Esophagus muscularis mucosa (tissue), 4 donors: ENCODE measurements around the gene MID1. TPM values are rescaled to one million over a fixed set of nuclear protein-coding genes. Genes with fewer than 3 reads are reported as not detected.

Experiments used
- DNase-seq: peaks from one replicate; pipeline ENCODE4 v3.0.0-alpha.2; 2017; ENCODE audit errors: extremely low spot score
- H3K27ac ChIP-seq, 4 donors: fragments of 200-600 bp; sonication (generic); replicated peaks in 1 of 4; 1 replicate in 3 of 4; 2 replicates in 1 of 4; pipeline ENCODE4 v1.5.1; 2016 to 2019; ENCODE audit warnings: mild to moderate bottlenecking in 1 of 4
- H3K27me3 ChIP-seq, 4 donors: fragments of 200-600 bp; sonication (generic); one replicate each; pipeline versions ENCODE4 v1.5.1 to v1.6.0; 2016 to 2019
- H3K36me3 ChIP-seq, 4 donors: fragments of 200-600 bp; sonication (generic); one replicate each; pipeline ENCODE4 v1.5.1; 2016 to 2019
- H3K4me1 ChIP-seq, 4 donors: fragments of 200-600 bp; sonication (generic); one replicate each; pipeline ENCODE4 v1.5.1; 2016 to 2019
- H3K4me3 ChIP-seq, 4 donors: fragments of 200-600 bp; sonication (generic); 1 replicate in 2 of 4; 2 replicates in 2 of 4; pipeline ENCODE4 v1.5.1; 2016 to 2019; ENCODE audit warnings: mild to moderate bottlenecking in 4 of 4, moderate library complexity in 1 of 4
- H3K9me3 ChIP-seq, 4 donors: fragments of 200-600 bp; sonication (generic); 1 replicate in 3 of 4; 2 replicates in 1 of 4; pipeline ENCODE4 v1.5.1; 2016 to 2019
- CTCF ChIP-seq, 3 experiments: fragments of 200-600 bp in 2 of 3; fragments of 450-650 bp in 1 of 3; sonication (generic) in 2 of 3; IDR thresholded peaks; one replicate each; pipeline ENCODE4 v1.5.1; 2017 to 2019; ENCODE audit warnings: antibody characterized with exemption in 3 of 3, mild to moderate bottlenecking in 2 of 3, moderate library complexity in 1 of 3
- EP300 ChIP-seq: sonication (generic); formaldehyde crosslinking; IDR thresholded peaks from one replicate; pipeline ENCODE4 v1.6.1; 2017; ENCODE audit warnings: antibody characterized with exemption
- POLR2A ChIP-seq: fragments of 450-650 bp; IDR thresholded peaks from one replicate; pipeline ENCODE4 v1.6.1; 2017; ENCODE audit warnings: antibody characterized with exemption, moderate library complexity, mild to moderate bottlenecking, low read depth
- POLR2AphosphoS5 ChIP-seq, 2 donors: sonication (generic); formaldehyde crosslinking; IDR thresholded peaks; one replicate each; pipeline ENCODE4 v1.6.1; 2017; ENCODE audit warnings: antibody characterized with exemption in 2 of 2
- WGBS: methylation state at CpG from one replicate; pipeline ENCODE4 v1.1.5; 2018; 5-methylcytosine and 5-hydroxymethylcytosine counted together
- intact Hi-C: fragments of 100-400 bp; cut with DNase I; formaldehyde crosslinking; loops from one replicate; pipeline ENCODE4 v1.15.1; 2023
- total RNA-seq, 4 donors: library from RNA; depleted of rRNA; stranded (reverse); fragments of >200 nt; gene quantifications; one replicate each; pipeline versions ENCODE4 v1.1.0 to v1.2.1, GENCODE V29; 2016

Gene MID1
- total RNA-seq, 4 donors from 2014 or later = 11.2 to 22.0 (median 16.2) TPM

GRCh38 chrX:10496345-10496965 is 123.9 kb downstream of the MID1 start:
- intact Hi-C loops = no loop called here
- no peak for TF ChIP-seq CTCF (IDR thresholded peaks at IDR 0.05)
- no peak for TF ChIP-seq POLR2A
- no peak for TF ChIP-seq POLR2AphosphoS5 (IDR thresholded peaks at IDR 0.05)
- no peak for TF ChIP-seq EP300
- no peaks in the 10 kb centered on the region for H3K36me3 ChIP-seq
- H3K4me1 ChIP-seq = peaks cover 0 to 3% (median under 1%) of the 10 kb centered on the region in 4 donors
- no peaks in the 10 kb centered on the region for H3K27me3 ChIP-seq
- H3K9me3 ChIP-seq = no peaks in the 10 kb centered on the region
- H3K4me3 ChIP-seq = no peak overlapping the region
- no peak for DNase-seq
- peak overlapping the region in 1 of 4 donors; percentile 18 for H3K27ac ChIP-seq

- H3K9me3 ChIP-seq = no peaks in the 10 kb centered on the region
- no peak overlapping the region for H3K27ac ChIP-seq
- no peak overlapping the region for H3K4me3 ChIP-seq
- H3K27me3 ChIP-seq = no peaks in the 10 kb centered on the region
- no peak for DNase-seq
- no peaks in the 10 kb centered on the region for H3K36me3 ChIP-seq
- WGBS = 79% methylated on average over 3 of the region's 3 CpGs
- intact Hi-C loops = no loop called here
- peaks cover 0 to 3% (median 0%) of the 10 kb centered on the region in 4 donors for H3K4me1 ChIP-seq
- no peak for TF ChIP-seq POLR2AphosphoS5 (IDR thresholded peaks at IDR 0.05)
- no peak for TF ChIP-seq POLR2A
- no peak for TF ChIP-seq EP300
- TF ChIP-seq CTCF (IDR thresholded peaks at IDR 0.05) = no peak
Measured at GRCh38 chrX:10495677-10496076, 124.7 kb downstream of the MID1 start.

- H3K27ac ChIP-seq = no peak overlapping the region
- H3K36me3 ChIP-seq = no peaks in the 10 kb centered on the region
- no peaks in the 10 kb centered on the region for H3K9me3 ChIP-seq
- TF ChIP-seq POLR2AphosphoS5 (IDR thresholded peaks at IDR 0.05) (no peak), CTCF (IDR thresholded peaks at IDR 0.05) (no peak), POLR2A (no peak), EP300 (no peak)
- H3K4me3 ChIP-seq = no peak overlapping the region
- intact Hi-C loops = no loop called here
- no peaks in the 10 kb centered on the region for H3K27me3 ChIP-seq
- peaks cover 0 to 3% (median 0%) of the 10 kb centered on the region in 4 donors for H3K4me1 ChIP-seq
- no peak for DNase-seq
Measured at GRCh38 chrX:10492250-10492649, 128.1 kb downstream of the MID1 start.

- H3K27ac ChIP-seq = no peak overlapping the region
- no peaks in the 10 kb centered on the region for H3K9me3 ChIP-seq
- intact Hi-C loops = no loop called here
- peaks cover 0 to 7% (median 0%) of the 10 kb centered on the region in 4 donors for H3K4me1 ChIP-seq
- 62% methylated on average over 3 of the region's 3 CpGs for WGBS
- no peak overlapping the region for H3K4me3 ChIP-seq
- H3K36me3 ChIP-seq = no peaks in the 10 kb centered on the region
- TF ChIP-seq POLR2AphosphoS5 (IDR thresholded peaks at IDR 0.05) (no peak), CTCF (IDR thresholded peaks at IDR 0.05) (no peak), POLR2A (no peak), EP300 (no peak)
- no peaks in the 10 kb centered on the region for H3K27me3 ChIP-seq
- no peak for DNase-seq
Measured at GRCh38 chrX:10486373-10486772, 134.0 kb downstream of the MID1 start.

GRCh38 chrX:10485326-10485725 is 135.1 kb downstream of the MID1 start:
- no peak for DNase-seq
- Histone ChIP-seq H3K4me3 (no peak overlapping the region), H3K4me1 (peaks cover 0 to 7% (median 0%) of the 10 kb centered on the region in 4 donors), H3K27ac (no peak overlapping the region), H3K36me3 (no peaks in the 10 kb centered on the region), H3K9me3 (no peaks in the 10 kb centered on the region), H3K27me3 (no peaks in the 10 kb centered on the region)
- TF ChIP-seq POLR2AphosphoS5 (IDR thresholded peaks at IDR 0.05) = no peak
- no peak for TF ChIP-seq EP300
- no peak for TF ChIP-seq POLR2A
- no peak for TF ChIP-seq CTCF (IDR thresholded peaks at IDR 0.05)
- intact Hi-C loops = no loop called here
- 71% methylated on average over 3 of the region's 3 CpGs for WGBS
